DND-41 (cell line): ENCODE measurements around the gene DBX1.

Experiments
- ATAC-seq: fragments of 200-7000 bp; cut with Tn5 transposase; 3 replicates; pipeline ENCODE4 v1.9.1; 2021; ENCODE audit warnings: low read depth; ENCODE audit not compliant: insufficient read depth
- DNase-seq: peaks from one replicate; pipeline ENCODE4 v3.0.0-alpha.2; 2020
- H2AFZ ChIP-seq: 2 replicates; pipeline ENCODE4 v1.6.0; 2012; ENCODE audit warnings: low read depth, low read length
- H3K27ac ChIP-seq: 2 replicates; pipeline ENCODE4 v1.5.1; 2012; ENCODE audit warnings: low read length, inconsistent platforms
- H3K27me3 ChIP-seq: fragments of 200-600 bp; sonication (generic); 2 replicates; pipeline ENCODE4 v1.6.0; 2012; ENCODE audit warnings: low read length, mild to moderate bottlenecking, inconsistent platforms; ENCODE audit not compliant: insufficient read depth, poor library complexity
- H3K36me3 ChIP-seq: 2 replicates; pipeline ENCODE4 v1.5.1; 2012; ENCODE audit warnings: low read length, inconsistent platforms; ENCODE audit not compliant: insufficient read depth
- H3K4me1 ChIP-seq: 2 replicates; pipeline ENCODE4 v1.5.1; 2012; ENCODE audit warnings: mild to moderate bottlenecking, low read length; ENCODE audit not compliant: insufficient read depth
- H3K4me2 ChIP-seq: 2 replicates; pipeline ENCODE4 v1.6.0; 2012; ENCODE audit warnings: mild to moderate bottlenecking, moderate library complexity, low read length, inconsistent platforms; ENCODE audit not compliant: insufficient read depth
- H3K4me3 ChIP-seq, 2 experiments: fragments of 200-600 bp in 1 of 2; shearing (Covaris generic) in 1 of 2; 2 replicates each; pipeline ENCODE4 v1.5.1; 2012 to 2016; ENCODE audit warnings: inconsistent platforms in 2 of 2, low read length in 2 of 2, mild to moderate bottlenecking in 2 of 2, low read depth in 1 of 2, moderate library complexity in 1 of 2
- H3K79me2 ChIP-seq: 2 replicates; pipeline ENCODE4 v1.6.0; 2012; ENCODE audit warnings: low read length, inconsistent platforms; ENCODE audit not compliant: insufficient read depth
- H3K9ac ChIP-seq: 2 replicates; pipeline ENCODE4 v1.6.0; 2012; ENCODE audit warnings: low read depth, mild to moderate bottlenecking, inconsistent platforms, low read length, moderate library complexity
- H3K9me3 ChIP-seq: 2 replicates; pipeline ENCODE4 v1.5.1; 2012; ENCODE audit warnings: low read length, moderate library complexity, mild to moderate bottlenecking, inconsistent platforms; ENCODE audit not compliant: insufficient read depth, severe bottlenecking
- H4K20me1 ChIP-seq: 2 replicates; pipeline ENCODE4 v1.6.0; 2012; ENCODE audit warnings: low read length; ENCODE audit not compliant: insufficient read depth
- CTCF ChIP-seq: IDR thresholded peaks from 2 replicates; pipeline ENCODE4 v1.5.1; 2012; ENCODE audit warnings: borderline replicate concordance, low read length, moderate library complexity, mild to moderate bottlenecking; ENCODE audit not compliant: poor library complexity, severe bottlenecking; ENCODE audit errors: extremely low read depth
- EZH2 ChIP-seq: IDR thresholded peaks from 3 replicates; pipeline ENCODE4 v1.6.1; 2012; ENCODE audit warnings: borderline replicate concordance, low read depth, mild to moderate bottlenecking, moderate library complexity, low read length, inconsistent platforms; ENCODE audit not compliant: severe bottlenecking

Gene DBX1

GRCh38 chr11:20137637-20138036 is 22.6 kb downstream of the DBX1 start:
- H3K27ac ChIP-seq, result no peak overlapping the region
- ATAC-seq, result no peak
- H3K9me3 ChIP-seq, result no peaks in the 10 kb centered on the region

GRCh38 chr11:20134991-20135736 is 25.1 kb downstream of the DBX1 start:
- TF ChIP-seq EZH2, result no peak
- TF ChIP-seq CTCF, result no peak
- no peak overlapping the region for H3K27ac ChIP-seq
- peaks cover 2% of the 10 kb centered on the region for H3K27me3 ChIP-seq
- no peak overlapping the region for H3K4me2 ChIP-seq
- no peak overlapping the region for H2AFZ ChIP-seq
- H4K20me1 ChIP-seq, result no peaks in the 10 kb centered on the region; the same call in 1 of the 2 replicates
- H3K36me3 ChIP-seq, result no peaks in the 10 kb centered on the region
- H3K4me3 ChIP-seq, result no peak overlapping the region
- no peak for DNase-seq
- no peaks in the 10 kb centered on the region for H3K9me3 ChIP-seq
- no peaks in the 10 kb centered on the region for H3K79me2 ChIP-seq
- no peak for ATAC-seq
- H3K9ac ChIP-seq, result no peak overlapping the region
- H3K4me1 ChIP-seq, result no peaks in the 10 kb centered on the region

More at GRCh38 chr11:20137637-20138036, 22.6 kb downstream of the DBX1 start:
- TF ChIP-seq CTCF, result no peak
- TF ChIP-seq EZH2, result no peak
- H4K20me1 ChIP-seq, result no peaks in the 10 kb centered on the region; the same call in 1 of the 2 replicates
- no peaks in the 10 kb centered on the region for H3K27me3 ChIP-seq
- H3K4me3 ChIP-seq, result no peak overlapping the region
- no peak for DNase-seq
- no peak overlapping the region for H2AFZ ChIP-seq
- no peaks in the 10 kb centered on the region for H3K4me1 ChIP-seq
- no peaks in the 10 kb centered on the region for H3K36me3 ChIP-seq
- no peak overlapping the region for H3K4me2 ChIP-seq
- no peaks in the 10 kb centered on the region for H3K79me2 ChIP-seq
- H3K9ac ChIP-seq, result no peak overlapping the region

- no peak overlapping the region for H2AFZ ChIP-seq
- peaks cover 4% of the 10 kb centered on the region; the same call in 1 of the 2 replicates for H4K20me1 ChIP-seq
- ATAC-seq (no peak), DNase-seq (no peak)
- no peak overlapping the region for H3K4me3 ChIP-seq
- no peak overlapping the region for H3K4me2 ChIP-seq
- H3K27me3 ChIP-seq, result peaks cover 2% of the 10 kb centered on the region
- no peak overlapping the region for H3K9ac ChIP-seq
- H3K27ac ChIP-seq, result no peak overlapping the region
- TF ChIP-seq CTCF, result no peak
- TF ChIP-seq EZH2, result no peak
- H3K9me3 ChIP-seq, result no peaks in the 10 kb centered on the region
- no peaks in the 10 kb centered on the region for H3K79me2 ChIP-seq
- no peaks in the 10 kb centered on the region for H3K4me1 ChIP-seq
- no peaks in the 10 kb centered on the region for H3K36me3 ChIP-seq
Observed at GRCh38 chr11:20132667-20133039, 27.6 kb downstream of the DBX1 start.
